Heart left ventricle (tissue), 13 donors: Measurements from ENCODE around the gene KCNJ5.

Source experiments
- POLR2A ChIP-seq, 2 donors: fragments of 450-650 bp; IDR thresholded peaks; one replicate each; pipeline ENCODE4 v1.6.1; 2017; ENCODE audit warnings: antibody characterized with exemption in 2 of 2, mild to moderate bottlenecking in 2 of 2, moderate library complexity in 2 of 2
- TF ChIP-seq, protein P1 (sequence below), 12 donors: fragments of 200-600 bp; sonication (generic) in 4 of 12; IDR thresholded peaks; one replicate each; pipeline versions ENCODE4 v1.5.0 to v1.8.0; 2018 to 2022; ENCODE audit warnings: antibody characterized with exemption in 12 of 12, mild to moderate bottlenecking in 5 of 12
- donor health status: ischemic (EF 13 %, LVEDD 7.1; RV severe dilation, severe dysfunction).
- donor health status: DM: no; HTN: yes; CAD: no.
- donor health status: DM: no; HTN: no; CAD: no.
- donor health status: ischemic (EF 25% LVEDD 6.9; RV normal size, moderate dysfunction).
- donor health status: ischemic (EF 25% LVEDD 5.7; RV mildly dilated, moderate dysfunction).
- donor health status: ischemic (EF 35%, LVEDD 5.7; RV mildly dilated, moderate dysfunction).
- donor health status: nonischemic (EF 11% LVEDD 7.7; RV severe dilation, severe dysfunction).
- donor health status: DM: yes; HTN: yes; CAD: no.
- donor health status: PGD.
- donor health status: ischemic (EF 29% LVEDD 5.4; RV normal size, mild dysfunction).
- donor health status: nonischemic (EF 23%, LVEDD 6.1; RV moderate dilation, normal function).

DNA sequence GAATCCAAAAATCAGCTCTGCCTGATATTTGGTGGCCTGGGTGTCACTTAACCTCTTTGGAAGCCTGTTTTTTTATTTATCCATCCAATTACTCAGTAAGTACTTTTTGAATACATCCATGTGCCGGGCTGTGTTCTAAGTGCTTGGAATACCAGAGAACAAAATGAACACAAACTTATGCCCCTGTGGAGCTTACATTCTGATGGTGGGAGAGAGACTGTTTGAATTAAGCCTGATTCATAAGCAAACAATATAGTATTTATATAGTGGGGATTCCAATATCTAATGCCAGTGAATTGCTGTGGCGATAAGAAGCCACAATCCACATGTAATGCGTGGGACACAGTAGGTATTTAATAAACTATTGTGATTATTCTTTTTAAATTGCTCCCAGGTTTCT, 19.4 kb downstream of the KCNJ5 start:
- TF ChIP-seq, protein P1, sequence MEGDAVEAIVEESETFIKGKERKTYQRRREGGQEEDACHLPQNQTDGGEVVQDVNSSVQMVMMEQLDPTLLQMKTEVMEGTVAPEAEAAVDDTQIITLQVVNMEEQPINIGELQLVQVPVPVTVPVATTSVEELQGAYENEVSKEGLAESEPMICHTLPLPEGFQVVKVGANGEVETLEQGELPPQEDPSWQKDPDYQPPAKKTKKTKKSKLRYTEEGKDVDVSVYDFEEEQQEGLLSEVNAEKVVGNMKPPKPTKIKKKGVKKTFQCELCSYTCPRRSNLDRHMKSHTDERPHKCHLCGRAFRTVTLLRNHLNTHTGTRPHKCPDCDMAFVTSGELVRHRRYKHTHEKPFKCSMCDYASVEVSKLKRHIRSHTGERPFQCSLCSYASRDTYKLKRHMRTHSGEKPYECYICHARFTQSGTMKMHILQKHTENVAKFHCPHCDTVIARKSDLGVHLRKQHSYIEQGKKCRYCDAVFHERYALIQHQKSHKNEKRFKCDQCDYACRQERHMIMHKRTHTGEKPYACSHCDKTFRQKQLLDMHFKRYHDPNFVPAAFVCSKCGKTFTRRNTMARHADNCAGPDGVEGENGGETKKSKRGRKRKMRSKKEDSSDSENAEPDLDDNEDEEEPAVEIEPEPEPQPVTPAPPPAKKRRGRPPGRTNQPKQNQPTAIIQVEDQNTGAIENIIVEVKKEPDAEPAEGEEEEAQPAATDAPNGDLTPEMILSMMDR (IDR thresholded peaks at IDR 0.05), result no peak
- no peak for TF ChIP-seq POLR2A (IDR thresholded peaks at IDR 0.05)
